ENCODE data around the gene SH3TC1.

The SH3TC1 gene

GRCh38 chr4:8277356-8278008 is 78.4 kb downstream of the SH3TC1 start:
- no peak for DNase-seq (ENCODE audit: low spot score)

DNA sequence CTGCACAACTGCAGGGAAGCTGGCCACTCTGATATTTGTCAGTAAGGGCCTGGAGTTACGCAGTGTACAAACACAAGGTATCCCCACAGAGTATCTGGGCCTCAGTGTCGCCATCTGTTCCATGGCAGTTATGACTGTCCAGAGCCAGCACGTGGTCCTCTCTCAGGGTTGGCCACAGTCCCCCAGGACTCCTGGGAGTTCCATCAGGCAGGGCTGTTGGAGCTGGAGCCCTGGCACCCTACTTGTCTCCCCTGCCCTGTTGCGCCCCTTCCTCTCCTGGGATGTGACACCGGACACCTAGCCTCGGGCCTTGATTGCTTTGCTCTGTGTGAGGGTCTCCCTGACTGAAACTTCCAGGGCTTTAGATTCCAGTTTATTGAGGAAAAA is 78.9 kb downstream of the SH3TC1 start:
- DNase-seq (ENCODE audit: low spot score): no peak

GRCh38 chr4:8278421-8279287 is 79.6 kb downstream of the SH3TC1 start:
- no peak for DNase-seq (ENCODE audit: low spot score)

GRCh38 chr4:8279321-8280157 is 80.4 kb downstream of the SH3TC1 start:
- no peak for DNase-seq (ENCODE audit: low spot score)

DNA sequence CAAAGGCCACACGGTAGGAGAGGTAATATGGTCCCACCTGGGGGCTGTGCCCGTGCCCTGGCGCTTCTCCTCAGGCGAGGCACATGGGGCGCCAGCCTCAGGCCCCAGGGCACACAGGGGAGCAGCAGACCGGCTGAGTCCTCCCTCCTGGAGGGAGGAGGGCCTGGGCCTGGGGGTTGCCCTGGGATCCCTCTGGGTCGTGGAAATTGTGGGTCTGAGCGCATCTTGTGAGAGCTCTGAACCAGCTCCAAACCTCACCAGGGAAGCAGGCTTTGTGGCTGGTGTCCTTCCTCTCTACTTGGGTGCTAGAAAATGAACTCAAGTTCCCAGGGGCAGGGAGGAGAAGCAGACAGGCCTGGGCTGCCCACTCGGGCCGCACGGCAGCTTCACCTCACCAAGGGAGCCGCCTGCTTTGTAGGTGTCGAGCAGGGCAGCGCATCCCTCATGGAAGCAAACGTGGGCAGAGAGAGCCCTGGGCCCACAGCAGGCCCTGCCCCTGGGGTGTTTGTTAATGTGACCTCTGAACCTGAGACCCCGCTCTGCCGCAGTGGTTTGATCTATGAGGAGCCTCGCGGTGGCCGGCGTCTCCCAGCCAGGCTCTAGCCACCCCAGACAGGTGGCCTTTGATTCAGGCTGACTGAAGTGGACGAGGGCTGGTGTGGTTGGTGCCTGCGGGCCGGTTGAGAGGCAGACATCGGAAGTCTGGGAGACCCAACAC is 81.2 kb downstream of the SH3TC1 start:
- no peak for DNase-seq (ENCODE audit: low spot score)

DNA sequence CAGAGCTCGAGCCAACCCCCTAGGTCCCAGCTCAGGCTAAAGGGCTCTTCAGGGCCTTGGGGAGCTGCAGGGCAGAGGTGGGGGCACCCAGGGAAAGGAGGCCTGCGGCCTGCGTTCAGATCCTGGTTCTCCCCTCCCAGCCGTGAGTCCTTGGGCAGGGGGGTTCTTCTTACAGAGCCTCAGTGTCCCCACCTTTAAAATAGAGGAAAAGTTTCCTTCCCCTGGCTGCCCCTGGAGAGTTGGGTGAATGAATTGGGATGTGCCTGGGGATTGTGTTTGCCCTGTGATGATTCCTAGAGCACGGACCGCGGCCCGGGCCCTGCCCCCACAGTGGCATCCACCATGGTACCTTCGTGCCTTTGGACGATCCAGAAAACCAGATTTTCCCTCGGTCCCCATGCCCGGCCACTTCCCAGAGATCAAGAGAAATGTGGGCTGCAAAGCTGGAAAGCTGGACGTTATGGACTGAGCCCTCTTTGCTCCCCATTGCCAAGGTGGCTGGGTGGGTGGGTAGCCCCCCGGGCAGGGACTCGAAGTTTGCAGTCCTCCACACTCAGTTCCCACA is 81.9 kb downstream of the SH3TC1 start:
- DNase-seq (ENCODE audit: low spot score): no peak

- no peak for DNase-seq (ENCODE audit: low spot score)
Measured at GRCh38 chr4:8281519-8282133, 82.5 kb downstream of the SH3TC1 start.

GRCh38 chr4:8282134-8282641 is 83.1 kb downstream of the SH3TC1 start:
- no peak for DNase-seq (ENCODE audit: low spot score)

- no peak for DNase-seq (ENCODE audit: low spot score)
Measured at GRCh38 chr4:8282742-8283141, 83.7 kb downstream of the SH3TC1 start.

GRCh38 chr4:8283161-8283560 is 84.1 kb downstream of the SH3TC1 start:
- no peak for DNase-seq (ENCODE audit: low spot score)

DNA sequence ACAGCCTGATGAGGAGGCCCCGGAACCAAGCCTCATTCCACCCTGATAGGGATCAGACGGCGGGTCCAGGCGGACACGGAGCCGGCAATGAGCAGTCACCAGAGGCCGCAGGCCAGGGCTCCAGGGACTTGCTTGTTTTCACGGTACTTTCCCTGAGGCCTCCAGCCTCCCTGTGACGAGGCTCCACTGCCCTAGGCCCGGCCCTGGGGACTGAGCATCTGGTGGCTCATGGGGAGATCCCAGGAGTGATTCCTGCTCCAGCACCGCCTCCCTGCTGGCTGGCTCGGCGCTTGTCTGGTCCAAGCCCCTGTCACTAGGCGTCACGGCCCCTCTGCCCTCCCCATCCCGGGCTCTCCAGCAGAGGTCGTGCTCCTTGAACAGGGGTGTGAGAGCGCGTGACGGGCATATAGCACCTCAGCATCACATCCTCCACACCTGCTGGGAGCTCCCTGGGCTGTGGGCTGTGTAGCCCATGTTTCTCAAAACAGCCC is 84.6 kb downstream of the SH3TC1 start:
- DNase-seq (ENCODE audit: low spot score): no peak

DNA sequence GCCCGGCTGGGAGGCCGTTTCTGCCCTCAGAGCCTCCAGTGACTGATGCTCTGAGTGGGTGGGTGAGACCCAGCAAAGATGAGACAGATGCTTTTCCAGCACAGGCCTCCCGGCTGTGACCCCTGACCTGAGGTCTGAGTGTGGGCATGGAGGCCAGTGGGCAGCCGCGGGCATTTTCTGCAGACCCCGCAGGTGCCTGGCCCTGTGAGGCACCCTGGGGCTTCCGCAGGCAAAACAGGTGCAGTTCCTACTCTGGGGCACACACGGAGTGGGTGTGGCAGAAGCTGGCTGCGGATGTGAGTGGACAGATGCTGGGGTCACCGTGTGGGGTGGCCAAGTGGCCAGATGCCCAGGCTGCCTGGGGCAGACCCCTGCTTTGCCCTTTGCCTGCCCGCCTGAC is 85.3 kb downstream of the SH3TC1 start:
- no peak for DNase-seq (ENCODE audit: low spot score)

GRCh38 chr4:8285143-8285975 is 86.3 kb downstream of the SH3TC1 start:
- DNase-seq (ENCODE audit: low spot score): no peak

DNA sequence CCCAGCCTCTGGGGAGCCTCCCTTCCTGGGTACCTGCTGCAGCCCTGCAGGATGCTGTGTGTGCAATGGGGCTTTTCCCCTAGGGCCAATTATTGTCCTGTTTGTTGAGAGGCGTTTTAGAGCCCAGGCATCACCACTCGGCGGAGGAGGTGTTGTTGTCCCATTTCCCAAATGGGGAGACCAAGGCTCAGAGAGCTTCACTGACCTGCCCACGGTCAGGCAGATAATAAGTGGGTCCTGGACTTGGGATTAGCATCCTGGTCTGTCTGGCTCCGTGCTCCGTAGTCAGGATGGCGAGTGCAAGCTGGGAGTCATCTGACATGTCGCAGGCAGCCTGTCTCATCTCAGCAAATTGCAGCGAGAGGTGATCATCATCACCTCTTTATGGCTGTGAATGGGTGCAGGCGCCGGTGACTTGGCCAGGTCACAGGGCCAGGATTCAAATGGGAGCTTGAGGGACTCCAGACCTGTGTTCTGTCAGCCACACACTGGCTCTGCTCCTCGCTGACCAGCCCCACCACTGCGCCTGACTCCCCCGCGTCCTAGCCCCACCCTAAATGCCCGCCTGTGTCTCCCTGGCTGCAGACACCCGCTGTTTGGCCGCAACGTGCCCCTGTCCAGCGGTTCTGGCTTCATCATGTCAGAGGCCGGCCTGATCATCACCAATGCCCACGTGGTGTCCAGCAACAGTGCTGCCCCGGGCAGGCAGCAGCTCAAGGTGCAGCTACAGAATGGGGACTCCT is 87.1 kb downstream of the SH3TC1 start:
- no peak for DNase-seq (ENCODE audit: low spot score)

- no peak for DNase-seq (ENCODE audit: low spot score)
Measured at GRCh38 chr4:8286719-8287342, 87.7 kb downstream of the SH3TC1 start.

GRCh38 chr4:8287343-8288280 is 88.5 kb downstream of the SH3TC1 start:
- no peak for DNase-seq (ENCODE audit: low spot score)

GRCh38 chr4:8289151-8289750 is 90.2 kb downstream of the SH3TC1 start:
- no peak for DNase-seq (ENCODE audit: low spot score)

All from putamen (tissue), 1 donor.